GM21619 (cell line): ENCODE measurements around the gene LPO.

ENCODE experiments used
- ATAC-seq: cut with Tn5 transposase; IDR thresholded peaks from one replicate; pipeline ENCODE4 v1.9.1; 2021; ENCODE audit not compliant: unreplicated experiment

The LPO gene

GRCh38 chr17:58253082-58253481 lies 14.7 kb downstream of the LPO start:
- no peak for ATAC-seq

DNA sequence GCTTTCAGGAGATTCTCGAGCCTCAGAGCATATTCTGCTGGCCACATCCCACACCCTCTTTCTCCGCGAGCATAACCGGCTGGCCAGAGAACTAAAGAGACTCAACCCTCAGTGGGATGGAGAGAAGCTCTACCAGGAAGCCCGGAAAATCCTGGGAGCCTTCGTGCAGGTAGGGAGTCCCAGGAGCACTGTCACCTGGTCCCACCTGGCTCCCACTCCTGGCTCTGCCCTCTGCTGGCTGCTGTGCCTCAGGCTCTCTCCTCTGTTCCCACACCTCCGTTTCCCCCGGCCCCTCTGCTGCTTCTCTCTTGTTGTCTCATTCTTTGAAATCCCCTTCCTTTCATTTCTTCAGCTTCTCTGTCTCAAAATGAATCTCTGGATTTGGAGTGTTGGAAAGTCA lies 16.4 kb downstream of the LPO start:
- ATAC-seq: no peak

DNA sequence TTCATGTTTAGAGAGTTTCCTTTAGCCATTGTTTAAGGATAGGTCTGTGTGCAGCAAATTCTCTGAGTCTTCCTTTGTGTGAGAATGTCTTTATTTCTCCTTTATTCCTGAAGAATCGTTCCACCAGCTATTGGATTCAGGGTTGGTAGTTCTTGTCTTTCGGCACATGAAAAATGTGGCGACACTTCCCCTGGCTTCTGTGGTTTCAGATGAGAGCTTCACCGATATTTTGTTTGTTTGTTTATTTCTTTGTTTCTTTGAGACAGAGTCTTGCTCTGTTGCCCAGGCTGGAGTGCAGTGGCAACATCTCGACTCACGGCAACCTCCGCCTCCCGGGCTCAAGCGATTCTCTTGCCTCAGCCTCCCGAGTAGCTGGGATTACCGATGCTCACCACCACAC lies 23.8 kb downstream of the LPO start:
- no peak for ATAC-seq

DNA sequence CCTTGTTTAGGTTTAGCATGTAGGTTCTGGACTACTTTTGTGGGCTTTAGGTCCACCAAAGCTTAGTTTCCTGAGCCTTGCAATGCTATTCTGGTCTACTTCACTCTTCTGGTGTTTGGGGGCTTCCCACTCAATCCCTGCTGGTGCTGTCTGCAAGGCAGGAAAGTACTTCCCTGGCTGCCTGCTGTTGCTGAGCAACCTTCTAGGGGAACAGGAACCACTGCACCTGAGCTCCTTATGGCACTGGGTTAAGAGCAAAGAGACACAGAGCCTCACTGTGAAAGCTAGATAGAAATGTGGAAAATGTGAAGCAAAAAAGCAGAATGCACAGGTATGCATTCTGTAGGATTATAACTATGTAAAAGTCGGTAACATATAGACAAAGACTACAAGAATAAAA lies 25.4 kb downstream of the LPO start:
- ATAC-seq: no peak

GRCh38 chr17:58264407-58265103 lies 26.2 kb downstream of the LPO start:
- no peak for ATAC-seq

- no peak for ATAC-seq
These were observed 26.9 kb downstream of the LPO start for GRCh38 chr17:58265271-58265670.

GRCh38 chr17:58265902-58266875 lies 27.8 kb downstream of the LPO start:
- no peak for ATAC-seq

- ATAC-seq: no peak
These were observed 29.3 kb downstream of the LPO start for GRCh38 chr17:58267347-58268324.

GRCh38 chr17:58268326-58268725 lies 29.9 kb downstream of the LPO start:
- ATAC-seq: no peak

GRCh38 chr17:58268774-58269556 lies 30.6 kb downstream of the LPO start:
- no peak for ATAC-seq

- no peak for ATAC-seq
These were observed 31.3 kb downstream of the LPO start for GRCh38 chr17:58269557-58270291.

- ATAC-seq: no peak
These were observed 32.3 kb downstream of the LPO start for GRCh38 chr17:58270476-58271215.

GRCh38 chr17:58271216-58271931 lies 33.0 kb downstream of the LPO start:
- no peak for ATAC-seq

DNA sequence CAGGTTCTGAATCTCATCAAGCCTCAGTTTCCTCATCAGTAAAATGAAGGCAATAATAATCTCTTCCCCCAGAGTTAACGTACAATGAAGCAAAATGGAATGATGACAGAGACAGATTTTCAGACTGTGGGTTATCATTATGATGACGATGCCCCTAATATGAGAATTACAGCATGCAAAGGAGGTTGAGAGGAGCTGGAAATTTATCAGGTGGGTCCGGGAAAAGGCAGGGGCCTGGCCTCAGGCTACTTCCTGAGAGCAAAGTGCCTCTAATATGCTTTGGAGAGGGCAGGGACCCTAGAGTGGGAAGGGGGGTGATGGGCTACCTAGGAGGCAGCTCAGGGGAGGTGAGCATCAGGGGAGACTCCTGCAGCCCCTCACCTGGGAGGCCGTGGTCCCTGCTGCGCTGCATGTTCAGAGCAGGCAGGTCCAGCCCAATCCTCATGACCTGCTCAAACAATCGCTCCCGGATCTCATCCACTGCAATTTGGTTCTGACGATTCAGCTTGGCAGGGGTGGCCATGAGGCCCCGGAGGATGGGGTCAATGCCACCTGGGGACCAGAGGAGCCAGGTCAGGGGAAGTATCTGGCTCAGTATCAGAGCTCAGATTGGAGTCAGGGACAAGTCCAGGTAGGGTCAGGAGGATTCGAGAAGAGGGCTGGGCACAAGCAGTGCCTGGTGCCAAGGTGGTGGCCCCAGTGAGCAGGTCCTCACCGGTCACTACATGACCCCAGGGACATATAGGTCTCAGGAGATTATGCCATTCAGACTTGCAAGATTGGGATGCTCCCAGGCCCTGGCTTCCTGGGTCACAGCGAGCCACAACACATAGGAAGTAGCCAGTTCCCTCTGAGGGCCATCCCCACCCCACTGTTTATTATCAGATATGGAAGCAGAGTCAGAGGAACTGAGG lies 34.2 kb downstream of the LPO start:
- no peak for ATAC-seq

DNA sequence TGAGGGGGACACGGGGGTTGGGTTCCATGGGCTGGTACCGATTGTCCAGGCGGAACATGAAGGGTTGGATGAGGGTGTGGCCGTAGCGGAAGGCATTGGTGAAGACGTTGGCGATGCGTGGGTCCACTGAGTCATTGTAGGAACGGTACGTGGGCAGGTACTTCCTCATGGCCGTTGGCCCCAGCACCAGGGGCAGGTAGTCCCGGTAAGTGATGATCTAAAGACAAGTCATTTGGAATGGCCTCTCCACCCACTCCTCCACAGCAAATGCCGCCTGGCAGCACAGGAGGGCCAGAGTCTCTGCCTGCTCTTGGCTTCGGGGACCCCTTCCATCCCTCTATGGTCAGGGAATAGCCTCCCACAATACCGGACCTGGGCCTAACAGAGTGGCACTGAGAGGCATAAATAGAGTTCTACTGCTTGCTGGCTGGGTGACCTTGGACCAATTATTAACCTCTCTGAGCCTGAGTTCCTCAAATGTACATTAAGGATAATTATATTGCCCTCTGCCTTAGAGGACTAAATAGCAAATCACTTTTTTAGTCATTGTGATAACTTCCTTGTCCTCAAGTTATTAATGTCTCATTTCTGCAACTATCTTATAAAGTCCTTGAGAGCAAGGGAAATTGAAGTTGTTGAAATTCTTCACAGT lies 35.2 kb downstream of the LPO start:
- no peak for ATAC-seq

DNA sequence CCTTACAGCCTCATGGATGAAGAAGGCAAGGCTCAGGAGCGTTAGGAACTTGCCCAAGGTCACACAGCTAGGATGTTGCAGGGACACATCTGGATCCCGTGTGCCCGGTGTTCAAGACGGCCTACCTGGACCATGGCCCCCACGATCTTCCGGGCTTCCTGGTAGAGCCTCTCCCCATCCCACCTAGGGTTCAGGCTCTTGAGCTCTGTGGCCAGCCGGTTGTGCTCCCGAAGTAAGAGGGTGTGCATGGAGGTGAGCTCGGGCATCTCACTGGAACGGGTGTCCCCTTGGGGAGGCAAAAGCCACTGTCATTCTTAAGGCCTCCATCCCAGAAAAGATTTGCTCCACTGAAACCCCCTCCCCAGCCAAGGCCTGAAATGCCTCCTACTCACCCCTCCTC lies 37.0 kb downstream of the LPO start:
- no peak for ATAC-seq

DNA sequence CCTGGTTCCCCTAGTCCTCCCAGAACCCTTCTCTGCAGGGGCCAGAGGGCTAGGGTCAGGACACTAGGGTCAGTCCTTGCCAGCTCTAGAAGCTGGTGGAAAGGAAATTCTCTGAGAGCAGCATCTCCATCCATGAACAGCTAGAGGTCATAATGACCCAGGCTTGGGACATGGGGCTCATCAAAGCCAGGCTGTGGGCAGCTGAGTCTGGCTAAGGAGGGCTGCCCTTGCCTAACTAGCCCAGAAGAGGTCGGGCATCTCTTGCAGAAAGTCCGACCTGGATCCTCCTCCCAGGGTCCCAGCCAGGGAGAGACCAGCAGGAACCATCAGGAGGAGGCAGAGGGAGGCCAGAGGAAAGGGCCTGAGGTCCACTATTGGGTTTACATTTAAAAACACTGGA lies 38.0 kb downstream of the LPO start:
- ATAC-seq: no peak
